Activated naive CD8-positive, alpha-beta T cell (primary cell): ENCODE results near the gene OLFML2A.
"Not testable (repeated sequence)": the region's sequence is repeated elsewhere in the genome, so short reads cannot be mapped to it uniquely, and the experiment has no call there.

Experiments used
- H3K27ac Mint-ChIP-seq: one replicate; pipeline ENCODE4 v1.8.0; 2021; ENCODE audit warnings: mixed read lengths
- H3K27me3 Mint-ChIP-seq: one replicate; pipeline ENCODE4 v1.8.0; 2021; ENCODE audit warnings: mixed read lengths
- H3K36me3 Mint-ChIP-seq: one replicate; pipeline ENCODE4 v1.8.0; 2021; ENCODE audit warnings: mixed read lengths
- H3K4me1 Mint-ChIP-seq: one replicate; pipeline ENCODE4 v1.8.0; 2021; ENCODE audit warnings: low read depth, mixed read lengths
- H3K4me3 Mint-ChIP-seq: one replicate; pipeline ENCODE4 v1.8.0; 2021; ENCODE audit warnings: mild to moderate bottlenecking, mixed read lengths
- H3K9me3 Mint-ChIP-seq: one replicate; pipeline ENCODE4 v1.8.0; 2021; ENCODE audit warnings: low read depth, mixed read lengths

OLFML2A gene

GRCh38 chr9:124835026-124835557, 58.2 kb downstream of the OLFML2A start:
- Mint-ChIP-seq H3K36me3 (no peaks in the 10 kb centered on the region), H3K4me3 (no peak overlapping the region), H3K27ac (no peak overlapping the region), H3K27me3 (peaks cover 9% of the 10 kb centered on the region), H3K9me3 (no peaks in the 10 kb centered on the region), H3K4me1 (no peaks in the 10 kb centered on the region)

GRCh38 chr9:124838132-124838531, 61.2 kb downstream of the OLFML2A start:
- H3K36me3 Mint-ChIP-seq, H3K9me3 Mint-ChIP-seq, H3K4me1 Mint-ChIP-seq, H3K27me3 Mint-ChIP-seq, H3K27ac Mint-ChIP-seq: not testable (repeated sequence)
- H3K4me3 Mint-ChIP-seq, result peak overlapping the region; percentile 27

GRCh38 chr9:124838567-124839275, 61.8 kb downstream of the OLFML2A start:
- not testable (repeated sequence) for H3K27ac Mint-ChIP-seq, H3K27me3 Mint-ChIP-seq, H3K36me3 Mint-ChIP-seq, H3K4me1 Mint-ChIP-seq, H3K9me3 Mint-ChIP-seq
- peak overlapping the region; percentile 27 for H3K4me3 Mint-ChIP-seq

- H3K4me3 Mint-ChIP-seq, result no peak overlapping the region
- H3K9me3 Mint-ChIP-seq, result no peaks in the 10 kb centered on the region
- H3K36me3 Mint-ChIP-seq, result no peaks in the 10 kb centered on the region
- H3K27ac Mint-ChIP-seq, result no peak overlapping the region
- no peaks in the 10 kb centered on the region for H3K4me1 Mint-ChIP-seq
- H3K27me3 Mint-ChIP-seq, result peaks cover 11% of the 10 kb centered on the region
Observed at GRCh38 chr9:124839612-124840299, 62.8 kb downstream of the OLFML2A start.

- H3K4me3 Mint-ChIP-seq, result no peak overlapping the region
- no peak overlapping the region for H3K27ac Mint-ChIP-seq
- H3K27me3 Mint-ChIP-seq, result peaks cover 11% of the 10 kb centered on the region
- H3K4me1 Mint-ChIP-seq, result no peaks in the 10 kb centered on the region
- H3K9me3 Mint-ChIP-seq, result no peaks in the 10 kb centered on the region
- no peaks in the 10 kb centered on the region for H3K36me3 Mint-ChIP-seq
Observed at GRCh38 chr9:124840300-124840833, 63.4 kb downstream of the OLFML2A start.

GRCh38 chr9:124841075-124841821, 64.3 kb downstream of the OLFML2A start:
- Mint-ChIP-seq H3K9me3 (no peaks in the 10 kb centered on the region), H3K36me3 (no peaks in the 10 kb centered on the region), H3K4me1 (no peaks in the 10 kb centered on the region), H3K4me3 (no peak overlapping the region), H3K27ac (no peak overlapping the region), H3K27me3 (peaks cover 11% of the 10 kb centered on the region)

GRCh38 chr9:124843456-124844034, 66.6 kb downstream of the OLFML2A start:
- H3K4me1 Mint-ChIP-seq, result no peaks in the 10 kb centered on the region
- H3K9me3 Mint-ChIP-seq, result no peaks in the 10 kb centered on the region
- peaks cover 10% of the 10 kb centered on the region for H3K27me3 Mint-ChIP-seq
- H3K4me3 Mint-ChIP-seq, result no peak overlapping the region
- no peak overlapping the region for H3K27ac Mint-ChIP-seq
- H3K36me3 Mint-ChIP-seq, result no peaks in the 10 kb centered on the region

GRCh38 chr9:124844291-124844690, 67.4 kb downstream of the OLFML2A start:
- Mint-ChIP-seq H3K9me3 (no peaks in the 10 kb centered on the region), H3K27me3 (peaks cover 10% of the 10 kb centered on the region), H3K27ac (no peak overlapping the region), H3K4me3 (no peak overlapping the region), H3K4me1 (no peaks in the 10 kb centered on the region), H3K36me3 (no peaks in the 10 kb centered on the region)

- H3K27me3 Mint-ChIP-seq, H3K27ac Mint-ChIP-seq, H3K36me3 Mint-ChIP-seq, H3K9me3 Mint-ChIP-seq, H3K4me3 Mint-ChIP-seq, H3K4me1 Mint-ChIP-seq: not testable (repeated sequence)
Observed at GRCh38 chr9:124846467-124846866, 69.5 kb downstream of the OLFML2A start.

- Mint-ChIP-seq H3K27ac (no peak overlapping the region), H3K27me3 (peaks cover 9% of the 10 kb centered on the region), H3K9me3 (no peaks in the 10 kb centered on the region), H3K4me3 (no peak overlapping the region), H3K4me1 (peaks cover 2% of the 10 kb centered on the region), H3K36me3 (no peaks in the 10 kb centered on the region)
Observed at GRCh38 chr9:124846969-124847368, 70.0 kb downstream of the OLFML2A start.

- H3K27ac Mint-ChIP-seq, result no peak overlapping the region
- H3K27me3 Mint-ChIP-seq, result peaks cover 7% of the 10 kb centered on the region
- no peaks in the 10 kb centered on the region for H3K9me3 Mint-ChIP-seq
- no peaks in the 10 kb centered on the region for H3K36me3 Mint-ChIP-seq
- H3K4me1 Mint-ChIP-seq, result peaks cover 7% of the 10 kb centered on the region
- no peak overlapping the region for H3K4me3 Mint-ChIP-seq
Observed at GRCh38 chr9:124849801-124850200, 72.9 kb downstream of the OLFML2A start.

- no peak overlapping the region for H3K27ac Mint-ChIP-seq
- peak overlapping the region; percentile 68 for H3K4me3 Mint-ChIP-seq
- peaks cover 2% of the 10 kb centered on the region for H3K27me3 Mint-ChIP-seq
- no peaks in the 10 kb centered on the region for H3K36me3 Mint-ChIP-seq
- H3K9me3 Mint-ChIP-seq, result no peaks in the 10 kb centered on the region
- H3K4me1 Mint-ChIP-seq, result peaks cover 11% of the 10 kb centered on the region
Observed at GRCh38 chr9:124852121-124852828, 75.3 kb downstream of the OLFML2A start.

- Mint-ChIP-seq H3K36me3 (no peaks in the 10 kb centered on the region), H3K4me3 (peak within 1 kb of the TSS; percentile 68), H3K27me3 (peaks cover 2% of the 10 kb centered on the region), H3K4me1 (peaks cover 18% of the 10 kb centered on the region), H3K9me3 (no peaks in the 10 kb centered on the region), H3K27ac (no peak within 1 kb of the TSS)
Observed at GRCh38 chr9:124852829-124853531, 76.0 kb downstream of the OLFML2A start, which contains the start of gene WDR38. Gene WDR38 (plus strand): TSS chr9:124853460. CDS start chr9:124853532, 72 bp downstream.
